GM12872 (cell line): ENCODE results near the gene PIBF1.

Source experiments
- TF ChIP-seq, protein P1 (sequence below): IDR thresholded peaks from 3 replicates; pipeline ENCODE4 v1.5.1; 2011; ENCODE audit warnings: low read depth, mild to moderate bottlenecking, low read length, moderate library complexity; ENCODE audit not compliant: insufficient read depth

The PIBF1 gene

DNA sequence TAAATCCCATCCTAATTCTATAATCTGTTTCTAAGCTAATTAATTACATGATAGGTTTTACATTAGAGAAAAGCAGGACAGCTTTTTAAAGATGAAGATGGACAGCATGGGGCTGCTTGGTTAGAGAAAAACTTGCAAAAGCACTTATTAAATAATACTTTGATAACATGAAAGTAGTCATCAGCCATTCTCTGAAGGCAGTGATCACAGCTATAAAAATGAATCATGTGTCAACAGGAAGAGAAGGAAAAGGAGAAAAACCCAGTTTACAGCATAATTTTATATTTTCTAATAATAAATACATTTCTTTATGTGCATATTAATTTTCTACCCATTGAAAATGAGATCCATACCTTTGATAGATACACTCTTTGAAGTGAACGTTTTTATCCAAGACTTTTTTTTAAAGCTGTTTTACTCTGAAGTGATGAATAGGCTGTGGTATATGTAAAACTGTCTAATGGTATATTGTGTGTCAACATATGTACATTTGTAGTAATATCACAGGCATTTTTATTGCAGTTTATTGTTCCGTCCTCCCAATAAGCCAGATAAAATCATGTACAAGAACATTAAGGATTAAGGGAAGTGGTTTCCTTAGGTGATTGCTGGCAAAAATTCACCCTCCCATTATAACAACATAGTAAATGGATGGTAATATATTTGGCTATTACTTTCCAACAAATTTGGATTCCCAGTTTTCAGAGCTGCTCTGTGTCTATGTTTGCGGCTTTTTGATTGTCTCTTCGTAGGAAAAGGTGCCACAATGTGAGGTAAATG is 275.5 kb downstream of the PIBF1 start:
- TF ChIP-seq, protein P1, sequence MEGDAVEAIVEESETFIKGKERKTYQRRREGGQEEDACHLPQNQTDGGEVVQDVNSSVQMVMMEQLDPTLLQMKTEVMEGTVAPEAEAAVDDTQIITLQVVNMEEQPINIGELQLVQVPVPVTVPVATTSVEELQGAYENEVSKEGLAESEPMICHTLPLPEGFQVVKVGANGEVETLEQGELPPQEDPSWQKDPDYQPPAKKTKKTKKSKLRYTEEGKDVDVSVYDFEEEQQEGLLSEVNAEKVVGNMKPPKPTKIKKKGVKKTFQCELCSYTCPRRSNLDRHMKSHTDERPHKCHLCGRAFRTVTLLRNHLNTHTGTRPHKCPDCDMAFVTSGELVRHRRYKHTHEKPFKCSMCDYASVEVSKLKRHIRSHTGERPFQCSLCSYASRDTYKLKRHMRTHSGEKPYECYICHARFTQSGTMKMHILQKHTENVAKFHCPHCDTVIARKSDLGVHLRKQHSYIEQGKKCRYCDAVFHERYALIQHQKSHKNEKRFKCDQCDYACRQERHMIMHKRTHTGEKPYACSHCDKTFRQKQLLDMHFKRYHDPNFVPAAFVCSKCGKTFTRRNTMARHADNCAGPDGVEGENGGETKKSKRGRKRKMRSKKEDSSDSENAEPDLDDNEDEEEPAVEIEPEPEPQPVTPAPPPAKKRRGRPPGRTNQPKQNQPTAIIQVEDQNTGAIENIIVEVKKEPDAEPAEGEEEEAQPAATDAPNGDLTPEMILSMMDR, result no peak

DNA sequence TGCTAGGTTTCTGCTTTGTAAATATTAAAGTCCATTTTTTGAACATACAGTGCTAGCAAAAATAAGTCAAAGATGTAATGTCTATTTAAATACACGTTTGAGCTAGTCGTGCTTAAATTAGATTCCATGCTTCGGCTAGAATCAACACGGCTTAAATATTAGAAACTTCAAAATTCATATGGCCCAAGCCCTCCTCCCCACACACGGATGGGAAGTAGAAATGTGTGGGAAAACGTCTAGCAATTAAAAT is 276.1 kb downstream of the PIBF1 start:
- TF ChIP-seq, protein P1, result no peak

DNA sequence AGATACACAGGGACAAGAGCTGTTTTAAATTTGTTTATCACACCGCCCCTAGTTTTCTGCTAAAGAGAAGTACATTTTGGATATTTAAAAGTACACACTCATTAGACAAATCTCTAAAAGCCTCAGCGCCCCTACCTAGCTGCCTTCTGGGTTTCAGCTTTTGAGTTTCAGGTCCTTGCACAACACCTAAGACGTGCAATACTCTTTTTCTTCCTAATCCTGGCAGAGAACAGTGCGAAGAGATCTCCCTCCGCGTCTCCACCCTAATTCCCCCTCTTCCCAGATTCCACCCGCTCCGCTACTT is 276.5 kb downstream of the PIBF1 start:
- TF ChIP-seq, protein P1, result no peak

DNA sequence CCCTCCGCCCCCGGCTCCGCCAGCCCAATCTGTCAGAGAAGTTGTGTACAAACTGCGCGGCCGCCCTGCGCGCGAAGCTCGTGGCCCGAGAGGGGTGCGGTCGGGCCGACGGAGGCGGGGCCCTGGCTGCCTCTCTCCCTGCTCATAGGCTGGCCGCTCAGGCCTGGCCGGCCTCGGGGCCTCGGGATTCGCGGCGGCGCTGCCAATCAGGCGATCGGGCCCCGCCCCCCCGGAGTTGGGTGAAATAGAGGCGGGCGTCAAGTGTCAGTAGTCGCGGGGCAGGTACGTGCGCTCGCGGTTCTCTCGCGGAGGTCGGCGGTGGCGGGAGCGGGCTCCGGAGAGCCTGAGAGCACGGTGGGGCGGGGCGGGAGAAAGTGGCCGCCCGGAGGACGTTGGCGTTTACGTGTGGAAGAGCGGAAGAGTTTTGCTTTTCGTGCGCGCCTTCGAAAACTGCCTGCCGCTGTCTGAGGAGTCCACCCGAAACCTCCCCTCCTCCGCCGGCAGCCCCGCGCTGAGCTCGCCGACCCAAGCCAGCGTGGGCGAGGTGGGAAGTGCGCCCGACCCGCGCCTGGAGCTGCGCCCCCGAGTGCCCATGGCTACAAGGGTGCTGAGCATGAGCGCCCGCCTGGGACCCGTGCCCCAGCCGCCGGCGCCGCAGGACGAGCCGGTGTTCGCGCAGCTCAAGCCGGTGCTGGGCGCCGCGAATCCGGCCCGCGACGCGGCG is 277.0 kb downstream of the PIBF1 start, which contains the start of gene KLF5:
Gene KLF5 (plus strand): TSS at position 270 of the 724 bp plus-strand sequence. CDS start 323 bp downstream, at position 593.
- TF ChIP-seq, protein P1, result no peak; the same call in 2 of the 3 replicates

DNA sequence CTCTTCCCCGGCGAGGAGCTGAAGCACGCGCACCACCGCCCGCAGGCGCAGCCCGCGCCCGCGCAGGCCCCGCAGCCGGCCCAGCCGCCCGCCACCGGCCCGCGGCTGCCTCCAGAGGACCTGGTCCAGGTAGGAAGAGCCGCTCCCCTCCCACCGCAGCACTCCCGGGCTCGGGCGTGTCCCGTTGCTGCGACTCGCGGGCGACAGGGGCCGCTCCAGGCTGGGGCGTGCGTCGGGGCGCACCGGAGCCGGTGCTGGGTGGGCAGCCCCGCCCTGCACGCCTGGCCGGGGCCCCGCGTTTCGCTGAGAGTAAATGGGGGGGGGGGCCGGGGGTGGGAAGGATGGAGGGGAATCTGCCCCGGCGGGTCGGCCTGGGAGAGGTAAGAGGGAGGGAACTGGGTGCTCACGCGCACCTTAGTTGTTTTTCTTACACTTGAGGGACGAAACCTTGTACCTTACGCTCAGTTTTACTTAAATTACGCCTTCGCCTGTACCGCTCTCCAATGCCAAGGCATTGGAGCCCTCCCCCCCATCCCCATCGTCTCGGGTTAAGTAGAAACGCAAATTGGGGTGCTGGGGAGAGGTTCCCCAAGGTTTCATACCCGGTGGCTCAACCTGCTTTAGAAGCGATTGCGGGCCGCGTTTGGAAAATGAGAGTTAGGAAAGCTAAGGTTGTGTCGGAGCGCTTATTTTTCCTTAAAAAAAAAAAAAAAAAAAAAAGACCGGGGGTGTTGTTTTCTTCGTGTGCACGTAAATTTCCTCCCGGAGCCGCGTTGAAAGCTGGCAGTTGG is 277.7 kb downstream of the PIBF1 start:
- TF ChIP-seq, protein P1, result no peak; the same call in 1 of the 3 replicates

DNA sequence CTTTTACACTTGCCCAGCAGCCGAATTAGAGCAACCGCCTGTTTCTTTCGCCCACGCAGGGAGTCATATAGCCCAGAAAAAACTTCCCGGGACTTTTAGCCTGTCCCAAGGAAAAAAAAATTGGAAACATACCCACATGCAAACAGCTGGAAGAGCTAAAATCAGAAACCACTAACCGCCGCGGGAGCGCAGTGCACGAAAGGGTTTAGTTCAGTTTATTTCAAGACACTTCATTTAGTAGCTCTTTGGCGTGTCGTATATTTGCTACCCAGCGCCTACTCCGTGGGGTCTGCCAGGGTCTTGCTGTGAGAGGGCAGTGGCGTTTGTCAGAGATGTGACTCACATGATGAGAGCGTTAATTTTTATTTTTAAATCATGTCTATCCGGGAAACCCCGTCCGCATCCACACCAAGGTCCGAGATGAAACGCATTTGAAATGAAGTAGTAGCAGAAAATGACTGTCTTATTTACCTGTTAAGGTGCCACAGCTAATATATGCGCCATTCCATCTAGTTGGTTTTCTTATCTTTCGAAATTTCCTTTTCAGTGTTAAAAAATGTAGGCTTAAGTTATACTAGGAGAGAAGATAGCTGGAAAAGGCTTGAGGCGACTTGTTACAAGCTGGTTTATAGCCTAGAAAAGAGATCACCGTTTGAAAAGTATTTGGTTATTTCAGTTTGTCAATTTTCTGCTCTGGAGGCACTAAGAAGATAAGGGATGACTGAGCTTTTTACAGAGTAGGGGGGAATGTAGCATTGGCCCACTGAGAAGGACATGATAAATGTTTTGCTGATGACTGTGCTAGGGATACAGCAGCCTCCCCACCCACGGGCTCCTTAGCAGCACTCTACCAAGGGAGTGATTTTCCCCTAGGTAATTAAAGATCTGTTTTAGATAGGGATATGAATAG is 278.6 kb downstream of the PIBF1 start:
- TF ChIP-seq, protein P1, result no peak
